GM18868 (cell line): ENCODE measurements around the gene WWOX.

Experiments used
- ATAC-seq: cut with Tn5 transposase; IDR thresholded peaks from one replicate; pipeline ENCODE4 v1.9.1; 2021; ENCODE audit warnings: mild to moderate bottlenecking, moderate library complexity; ENCODE audit not compliant: unreplicated experiment

Gene WWOX

DNA sequence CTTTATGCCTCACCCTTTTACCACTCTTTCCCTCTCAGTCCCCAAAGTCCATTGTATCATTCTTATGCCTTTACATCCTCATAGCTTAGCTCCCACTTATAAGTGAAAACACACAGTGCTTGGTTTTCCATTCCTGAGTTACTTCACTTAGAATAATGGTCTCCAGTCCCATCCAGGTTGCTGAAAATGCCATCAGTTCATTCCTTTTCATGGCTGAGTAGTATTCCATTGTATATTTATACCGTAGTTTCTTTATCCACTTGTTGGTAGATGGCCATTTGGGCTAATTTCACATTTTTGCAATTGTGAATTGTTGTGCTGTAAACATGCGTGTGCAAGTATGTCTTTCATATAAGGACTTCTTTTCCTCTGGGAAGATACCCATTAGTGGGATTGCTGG is 597.3 kb downstream of the WWOX start:
- ATAC-seq, result no peak

DNA sequence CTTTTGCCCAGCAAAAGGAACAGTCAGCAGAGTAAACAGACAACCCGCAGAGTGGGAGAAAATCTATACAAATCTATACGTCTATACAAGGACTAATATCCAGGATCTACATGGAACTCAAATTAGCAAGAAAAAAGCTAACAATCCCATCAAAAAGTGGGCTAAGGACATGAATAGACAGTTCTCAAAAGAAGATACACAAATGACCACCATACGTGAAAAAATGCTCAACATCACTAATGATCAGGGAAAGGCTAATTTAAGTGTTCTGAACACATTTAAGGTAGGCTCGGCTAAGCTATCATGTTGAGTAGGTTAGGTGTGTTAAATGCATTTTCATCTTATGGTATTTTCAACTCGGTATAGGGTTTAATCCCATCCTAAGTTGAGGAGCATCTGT is 598.0 kb downstream of the WWOX start:
- no peak for ATAC-seq

DNA sequence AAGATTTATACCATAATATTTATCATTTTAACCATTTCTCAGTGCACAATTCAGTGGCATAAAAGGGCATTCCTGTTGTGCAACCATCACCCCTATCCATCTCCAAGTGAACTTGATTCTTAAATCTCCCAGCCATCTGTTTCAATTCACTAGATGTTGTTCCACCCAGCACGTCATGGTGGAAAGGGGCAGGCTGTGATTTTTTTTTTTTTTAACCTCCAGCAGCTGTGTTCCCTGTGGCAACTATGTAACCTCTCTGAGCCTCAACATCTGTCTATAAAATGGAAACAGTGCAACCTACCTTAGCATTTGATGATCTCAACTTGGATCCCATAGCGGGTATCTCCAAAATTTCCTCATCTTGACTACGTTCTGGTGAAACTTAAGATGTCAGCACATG is 604.5 kb downstream of the WWOX start:
- ATAC-seq, result no peak

GRCh38 chr16:78704416-78704815 is 605.0 kb downstream of the WWOX start:
- no peak for ATAC-seq

DNA sequence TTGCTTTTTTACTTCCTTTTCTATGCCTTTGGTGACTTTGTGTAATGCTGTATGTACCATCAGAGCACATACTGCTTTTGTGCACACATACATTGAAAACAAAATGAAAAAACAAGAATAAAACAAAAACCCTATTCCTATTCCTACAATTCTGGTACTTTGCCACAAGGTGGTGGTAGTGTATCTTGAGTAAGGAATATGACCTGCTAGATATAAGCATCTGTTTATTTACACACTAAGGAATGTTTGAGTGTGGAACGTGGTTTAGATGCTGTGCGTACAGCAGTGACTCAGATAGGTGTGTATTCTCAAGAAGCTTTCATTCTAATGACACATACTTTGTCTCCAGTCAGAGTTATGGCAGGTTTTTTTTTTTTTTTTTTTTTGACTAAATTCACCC is 606.2 kb downstream of the WWOX start:
- ATAC-seq, result no peak

- ATAC-seq, result no peak
Observed at GRCh38 chr16:78706637-78707036, 607.2 kb downstream of the WWOX start.

DNA sequence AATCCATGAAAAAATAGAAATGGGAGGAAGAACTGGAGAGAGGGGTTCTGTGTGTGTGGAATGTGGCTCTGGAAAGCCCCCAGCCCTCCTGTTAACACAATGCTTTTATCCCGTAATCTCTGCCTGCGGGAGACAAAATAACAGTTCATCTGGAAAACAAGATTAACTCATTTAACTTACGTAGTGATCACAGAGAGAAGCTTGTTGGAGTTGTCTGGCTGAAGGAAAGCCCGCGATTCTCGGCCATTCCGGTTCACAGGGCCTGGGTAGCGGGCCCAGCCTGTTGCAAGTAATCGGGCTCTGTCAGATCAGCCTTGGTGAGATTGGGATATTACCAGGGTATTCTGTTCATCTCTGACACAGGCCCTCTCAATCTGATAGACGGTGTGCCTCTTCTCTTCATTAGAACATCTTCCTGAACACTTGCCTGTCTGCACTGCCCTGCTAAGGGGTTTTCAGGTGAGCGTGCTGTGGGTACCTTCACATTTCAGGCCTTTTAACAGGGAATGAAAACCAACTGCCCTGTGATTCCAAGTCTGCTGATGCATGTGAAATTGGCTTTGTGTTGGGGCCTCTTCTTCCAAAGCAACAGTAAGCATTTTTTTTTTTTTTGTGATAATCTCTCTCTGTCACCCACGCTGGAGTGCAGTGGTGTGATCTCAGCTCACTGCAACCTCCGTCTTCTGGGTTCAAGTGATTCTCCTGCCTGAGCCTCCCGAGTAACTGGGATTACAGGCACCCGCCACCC is 609.9 kb downstream of the WWOX start:
- no peak for ATAC-seq

DNA sequence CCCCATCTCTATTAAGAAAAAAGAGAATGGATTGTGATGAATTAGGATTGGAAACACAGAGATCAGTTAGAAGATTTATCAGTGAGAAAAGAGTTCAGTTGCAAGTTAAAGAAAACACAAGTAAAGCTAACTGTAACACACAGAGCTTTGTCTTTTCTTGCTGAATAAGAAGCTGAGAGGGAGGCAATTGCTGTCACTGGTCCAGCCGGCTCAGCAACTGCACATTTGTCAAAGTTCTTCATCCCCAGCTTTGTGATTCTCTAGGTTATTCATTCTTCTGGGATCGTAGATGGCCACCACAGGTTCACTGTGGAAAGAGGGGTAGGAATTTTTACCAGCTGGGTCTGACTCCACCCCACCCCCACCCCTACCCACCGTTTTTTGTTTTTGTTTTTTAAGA is 615.7 kb downstream of the WWOX start:
- ATAC-seq, result no peak

DNA sequence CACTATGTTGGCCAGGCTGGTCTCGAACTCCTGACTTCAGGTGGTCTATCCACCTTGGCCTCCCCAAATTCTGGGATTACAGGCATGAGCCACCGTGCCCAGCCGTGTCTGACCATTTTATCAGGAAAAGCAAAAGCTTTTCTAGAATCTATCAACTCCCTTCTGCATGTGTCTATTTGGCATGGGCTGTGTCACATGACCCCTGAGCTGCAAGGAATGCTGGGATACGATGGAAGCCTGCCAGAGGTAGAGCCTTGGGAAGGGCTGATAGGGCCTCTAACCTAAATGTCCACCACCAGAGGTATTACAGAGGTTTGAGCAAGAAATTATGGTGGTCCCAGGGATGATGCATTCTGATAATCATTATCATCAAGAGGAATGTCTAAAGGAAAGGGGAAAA is 616.2 kb downstream of the WWOX start:
- ATAC-seq, result no peak

DNA sequence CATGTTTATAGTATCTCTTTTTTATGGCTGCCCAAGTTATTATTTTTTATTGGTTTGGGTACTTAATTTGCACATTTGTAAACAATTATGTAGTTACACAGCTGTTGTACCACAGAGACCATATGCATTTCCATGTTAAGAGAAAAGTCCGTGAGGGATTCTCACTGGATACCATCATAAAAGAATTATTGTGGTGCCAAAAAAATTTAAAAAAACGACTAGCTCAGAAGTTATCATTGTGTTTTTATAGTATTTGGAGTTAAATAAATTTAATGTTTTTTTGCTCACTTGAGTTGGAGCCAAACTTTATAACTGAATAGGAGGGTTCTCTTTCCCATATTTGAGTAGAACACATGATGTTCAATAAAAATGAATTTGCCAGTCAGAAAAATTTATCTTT is 618.7 kb downstream of the WWOX start:
- ATAC-seq, result no peak

DNA sequence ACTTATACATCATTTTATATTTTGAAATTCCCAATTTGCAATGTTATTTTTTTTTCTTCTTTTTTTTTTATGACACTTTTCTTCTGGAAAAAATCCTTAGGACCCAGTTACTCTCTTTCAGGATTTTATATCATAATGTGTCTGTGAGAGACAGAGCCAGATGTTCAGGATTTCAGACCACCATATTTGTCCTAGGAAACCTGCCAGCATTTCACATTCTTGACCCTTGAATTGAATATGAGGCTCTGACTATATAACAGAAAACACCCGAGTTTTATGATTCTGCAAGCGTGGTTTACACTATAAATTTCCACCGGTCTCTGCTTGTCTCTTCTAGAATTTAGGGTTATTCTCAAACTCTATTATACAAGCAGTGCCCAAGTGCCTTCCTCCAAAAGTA is 621.0 kb downstream of the WWOX start:
- no peak for ATAC-seq

DNA sequence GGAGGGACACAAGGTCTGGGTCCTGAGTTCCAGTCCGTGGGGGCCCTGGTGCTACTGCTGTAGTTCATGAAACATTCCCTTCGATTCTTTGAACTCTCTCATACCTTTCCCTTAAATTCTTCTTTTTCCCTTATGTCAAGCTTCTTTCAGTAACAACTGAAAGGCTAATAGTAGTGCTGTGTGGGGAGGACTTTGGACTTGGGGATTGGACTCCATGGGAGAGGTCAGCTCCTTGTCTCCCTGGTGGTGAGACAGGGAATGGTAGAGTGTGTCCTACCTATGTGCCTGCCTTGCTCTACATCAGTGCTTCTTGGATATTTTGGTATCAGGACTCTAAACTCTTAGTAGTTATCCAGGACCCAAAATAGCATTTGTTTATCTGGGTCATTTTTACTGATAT is 628.1 kb downstream of the WWOX start:
- ATAC-seq, result no peak

DNA sequence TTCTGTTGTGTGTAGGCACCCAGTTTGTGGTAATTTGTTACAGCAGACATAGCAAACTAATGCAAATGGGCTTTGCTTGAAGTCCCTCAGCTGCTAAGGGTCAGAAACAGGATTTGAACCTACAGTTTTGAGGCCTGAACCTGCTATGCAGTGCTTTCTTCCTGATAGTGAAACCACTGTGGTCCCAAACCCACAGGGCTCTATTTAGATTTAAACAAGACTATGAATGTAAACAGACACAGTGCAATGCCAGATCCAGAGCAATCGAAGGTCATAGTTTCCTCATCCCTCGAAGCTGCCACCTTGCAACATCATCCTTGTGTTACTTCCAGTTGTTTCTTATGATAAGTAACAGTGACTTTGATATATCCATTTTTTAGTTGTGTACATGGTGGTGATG is 630.2 kb downstream of the WWOX start:
- no peak for ATAC-seq

GRCh38 chr16:78731785-78732184 is 632.3 kb downstream of the WWOX start:
- ATAC-seq, result no peak

DNA sequence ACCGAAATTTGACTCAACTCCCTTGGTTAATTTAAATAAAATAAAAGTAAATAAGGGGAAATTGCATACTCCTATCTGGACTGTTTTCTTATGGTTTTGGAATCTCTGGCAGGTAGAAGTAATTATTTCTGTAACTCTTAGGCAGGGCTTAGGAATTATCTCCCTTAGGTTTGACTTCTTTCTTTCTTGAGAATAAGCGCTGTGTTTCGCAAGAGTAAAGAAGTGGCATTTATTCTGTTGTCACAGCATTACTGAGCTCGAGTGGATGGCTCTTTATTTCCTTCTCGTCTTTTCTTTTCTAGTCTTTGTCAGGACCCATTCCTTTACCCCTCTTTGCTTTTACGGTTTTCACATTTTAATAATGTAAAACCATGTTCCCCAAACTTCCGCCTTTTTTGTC is 633.2 kb downstream of the WWOX start:
- ATAC-seq, result no peak

DNA sequence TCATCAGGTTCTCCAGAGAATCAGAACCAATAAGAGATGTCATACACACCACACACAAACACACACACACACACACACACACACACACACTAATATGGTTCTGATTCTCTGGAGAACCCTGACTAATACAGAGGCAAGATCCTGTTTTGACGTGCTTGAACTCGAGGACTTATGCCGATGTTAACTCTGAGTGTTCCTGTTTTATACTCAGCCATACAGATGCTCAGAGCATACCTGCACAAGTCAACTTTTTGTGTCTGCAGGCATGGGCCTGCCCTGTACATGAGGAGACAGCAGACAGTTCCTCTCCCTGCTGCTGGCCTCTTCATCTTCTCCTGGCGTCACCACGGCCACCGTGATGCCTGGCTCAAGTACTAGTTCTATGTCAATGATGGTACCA is 635.9 kb downstream of the WWOX start:
- no peak for ATAC-seq

GRCh38 chr16:78737630-78738029 is 638.2 kb downstream of the WWOX start:
- no peak for ATAC-seq

GRCh38 chr16:78738557-78738956 is 639.1 kb downstream of the WWOX start:
- no peak for ATAC-seq

GRCh38 chr16:78740269-78740668 is 640.8 kb downstream of the WWOX start:
- ATAC-seq, result no peak

- peak; percentile 93 for ATAC-seq
Observed at GRCh38 chr16:78742501-78743283, 643.2 kb downstream of the WWOX start.

DNA sequence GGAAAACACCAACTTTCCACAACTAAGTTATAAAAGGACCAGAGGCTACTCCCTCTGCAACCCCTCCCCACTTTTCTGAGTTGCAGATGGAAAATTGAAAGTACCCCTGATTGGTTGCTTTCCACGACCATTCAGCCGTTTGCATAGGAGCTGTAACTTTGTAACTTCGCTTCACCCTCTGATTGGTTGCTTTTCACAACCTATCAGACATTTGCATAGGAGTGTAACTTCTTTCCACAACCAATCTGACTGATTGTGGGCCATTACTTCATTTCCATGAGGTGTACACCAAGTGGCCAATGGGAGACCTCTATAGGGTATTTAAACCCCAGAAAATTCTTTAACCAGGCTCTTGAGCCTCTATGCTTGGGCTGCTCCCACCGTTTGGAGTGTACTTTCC is 644.1 kb downstream of the WWOX start:
- ATAC-seq, result no peak

GRCh38 chr16:78744099-78744498 is 644.6 kb downstream of the WWOX start:
- no peak for ATAC-seq

GRCh38 chr16:78744796-78745107 is 645.3 kb downstream of the WWOX start:
- no peak for ATAC-seq
